ENCODE data around the gene PRRT1.

GRCh38 chr6:32178547-32179440 lies 27.1 kb upstream of the PRRT1 start:
- TF ChIP-seq CTCF (IDR thresholded peaks at IDR 0.05; ENCODE audit: insufficient read depth, low read length, poor library complexity, severe bottlenecking) (no peak), EZH2phosphoT487 (conservative IDR thresholded peaks at IDR 0.05; ENCODE audit: low read length) (no peak)

All from SU-DHL-6 (cell line).